AG20443 (cell line): Measurements from ENCODE around the gene DKC1.

ENCODE experiments used
- DNase-seq: peaks from one replicate; pipeline ENCODE4 v3.0.0; 2012; ENCODE audit warnings: low spot score, mixed read lengths

Gene DKC1

DNA sequence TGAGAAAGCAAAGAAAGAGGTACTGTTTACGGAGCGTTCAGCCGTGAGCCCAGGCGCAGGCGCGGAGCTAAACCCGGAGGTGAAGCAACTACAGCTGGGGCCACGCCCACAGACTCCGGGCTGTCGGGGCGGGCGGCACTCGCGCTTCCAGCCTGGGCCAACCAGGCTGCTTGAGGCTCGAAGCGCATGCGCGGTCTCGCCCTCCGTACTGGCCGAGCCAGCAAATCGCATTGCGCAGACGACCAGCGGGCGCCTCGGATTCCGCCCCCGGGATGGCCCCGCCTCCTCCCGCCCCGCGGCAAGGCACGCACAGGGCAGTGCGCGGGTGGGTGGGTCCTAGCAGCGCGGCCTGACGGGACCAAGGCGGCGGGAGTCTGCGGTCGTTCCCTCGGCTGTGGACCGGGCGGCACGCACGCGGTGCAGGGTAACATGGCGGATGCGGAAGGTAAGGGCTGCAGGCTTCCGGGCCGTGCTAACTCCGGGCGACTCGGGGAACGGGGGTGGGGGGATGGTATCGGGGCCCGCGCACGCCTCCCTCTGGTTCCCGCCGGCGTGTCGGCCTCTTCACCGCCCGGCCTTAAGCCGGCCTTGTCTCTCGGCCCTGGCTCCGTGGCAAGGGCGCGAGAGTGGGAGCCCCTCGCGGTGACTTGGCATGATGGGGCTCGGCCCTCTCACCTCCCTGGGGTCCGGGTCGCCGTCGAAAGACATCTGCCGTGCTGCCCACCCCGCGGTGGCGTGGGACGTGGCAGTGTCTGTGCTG, at the start of gene DKC1:
Gene DKC1, plus strand, starts transcription at position 328 of the 760 bp plus-strand sequence. Its CDS starts 102 bp downstream, at position 430.
- peak; percentile 95 for DNase-seq

GRCh38 chrX:154714925-154715324, 47.7 kb upstream of the DKC1 start:
- peak; percentile 52 for DNase-seq

DNA sequence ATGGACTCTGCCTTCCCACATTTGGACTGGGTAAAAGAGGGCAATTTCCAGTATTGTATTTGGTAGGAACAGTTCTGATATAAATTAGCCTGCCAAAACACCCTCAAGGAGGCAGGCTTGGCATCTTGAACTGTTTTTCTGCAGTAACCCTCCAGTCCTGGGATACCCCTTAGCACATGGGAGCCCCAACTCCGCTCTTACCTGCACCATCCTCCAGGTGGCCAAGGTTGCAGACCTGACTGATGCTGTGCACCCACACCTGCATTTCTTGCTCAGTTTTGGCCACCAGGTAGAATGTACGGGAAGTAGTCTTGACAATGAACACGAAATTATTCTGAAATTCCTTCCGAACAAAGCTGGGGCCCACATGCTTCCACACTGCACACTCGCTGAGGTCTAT, 46.8 kb upstream of the DKC1 start:
- no peak for DNase-seq

- DNase-seq = no peak
Observed at GRCh38 chrX:154717824-154718223, 44.8 kb upstream of the DKC1 start.

- DNase-seq = no peak
Observed at GRCh38 chrX:154718616-154719015, 44.0 kb upstream of the DKC1 start.

DNA sequence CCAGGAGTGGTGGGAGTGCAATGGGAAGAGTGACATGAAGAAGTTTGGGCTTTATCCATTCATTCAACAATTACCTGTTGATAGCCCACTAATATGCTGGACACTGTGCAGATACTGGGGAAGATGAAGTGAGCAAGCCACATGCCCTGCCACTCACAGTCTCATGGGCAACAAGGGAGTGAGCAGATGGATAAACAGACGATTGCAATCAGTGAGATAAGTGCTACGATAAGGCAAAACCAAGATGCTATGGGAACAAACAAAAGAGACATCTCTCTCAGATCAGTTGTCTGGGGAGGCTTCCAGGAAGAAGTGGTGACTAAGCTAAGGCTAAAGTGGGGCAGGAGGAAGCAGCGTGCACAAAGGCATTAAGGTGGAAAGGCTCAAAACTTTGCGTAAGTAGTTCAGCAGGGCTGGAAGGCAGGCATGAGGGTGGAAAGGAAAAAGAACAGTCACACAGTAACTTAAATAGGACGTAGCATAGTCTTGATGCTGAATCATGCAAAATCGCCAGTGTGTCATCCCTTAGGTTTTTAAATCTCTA, 43.5 kb upstream of the DKC1 start:
- DNase-seq = no peak

DNA sequence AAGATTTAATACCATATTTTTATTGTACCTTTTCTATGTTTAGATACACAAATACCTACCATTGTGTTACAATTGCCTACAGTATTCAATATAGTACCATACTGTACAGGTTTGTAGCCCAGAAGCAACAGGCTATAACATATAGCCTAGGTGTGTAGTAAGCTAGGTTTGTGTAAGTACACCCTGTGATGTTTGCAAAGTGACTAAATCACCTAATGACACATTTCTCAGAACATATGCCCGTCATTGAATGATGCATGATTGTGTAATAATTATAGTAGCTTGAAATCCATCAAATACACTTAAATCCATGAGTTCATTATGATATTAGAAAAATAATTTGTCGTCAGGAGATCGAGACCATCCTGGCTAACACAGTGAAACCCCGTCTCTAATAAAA, 42.6 kb upstream of the DKC1 start:
- no peak for DNase-seq

DNA sequence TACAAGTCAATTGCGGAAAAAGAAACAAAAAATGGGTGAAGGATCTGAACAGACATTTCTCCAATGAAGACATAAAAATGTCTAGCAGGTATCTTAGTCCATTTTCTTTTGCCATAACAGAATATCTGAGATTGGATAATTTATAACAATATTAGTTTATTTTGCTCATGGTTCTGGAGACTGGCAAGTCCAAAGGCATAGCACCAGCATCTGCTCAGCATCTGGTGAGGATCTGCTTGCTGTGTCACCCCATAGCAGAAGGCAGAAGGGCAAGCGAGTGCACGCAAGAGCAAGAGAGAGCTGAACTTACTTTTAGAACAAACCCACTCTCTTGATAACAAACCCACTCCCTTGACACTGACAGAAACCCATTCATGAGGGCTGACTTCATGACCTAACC, 41.5 kb upstream of the DKC1 start:
- no peak for DNase-seq

DNA sequence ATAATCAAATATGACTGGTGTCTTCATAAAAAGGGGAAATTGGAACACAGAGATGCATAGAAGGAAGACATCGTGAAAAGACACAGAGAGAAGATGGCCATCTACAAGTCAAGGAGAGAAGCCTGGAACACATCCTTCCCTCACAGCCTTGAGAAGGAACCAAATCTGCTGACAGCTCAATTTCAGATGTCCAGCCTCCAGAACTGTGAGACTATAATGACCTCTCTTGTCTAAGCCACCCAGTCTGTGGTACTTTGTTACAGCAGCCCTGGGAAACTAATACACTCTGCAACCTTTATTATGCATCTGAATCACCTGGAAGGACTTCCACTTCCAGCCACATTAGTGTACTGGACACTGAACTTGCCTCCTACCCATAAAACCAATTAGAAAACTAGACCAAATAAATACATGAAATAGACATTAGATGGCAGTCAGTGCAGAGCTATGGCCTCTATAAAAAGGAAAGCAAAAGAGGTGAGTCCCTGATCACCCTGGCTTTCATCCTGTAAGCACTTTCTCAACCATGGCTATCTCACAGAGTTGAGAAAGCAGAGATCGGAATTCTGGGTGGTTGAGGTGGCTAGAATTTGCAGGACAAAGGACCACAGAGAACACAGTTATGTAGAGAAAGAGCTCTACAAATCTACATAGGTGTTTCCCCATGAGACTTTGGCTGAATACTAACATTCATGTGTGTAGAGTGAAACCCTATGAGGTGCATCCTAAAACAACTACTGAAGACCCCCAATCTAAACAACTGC, 37.5 kb upstream of the DKC1 start:
- DNase-seq = no peak

- no peak for DNase-seq
Observed at GRCh38 chrX:154727418-154727817, 35.2 kb upstream of the DKC1 start.

GRCh38 chrX:154727871-154728270, 34.8 kb upstream of the DKC1 start:
- DNase-seq = peak; percentile 40

- DNase-seq = no peak
Observed at GRCh38 chrX:154728431-154729190, 34.1 kb upstream of the DKC1 start.

GRCh38 chrX:154729439-154729838, 33.2 kb upstream of the DKC1 start:
- DNase-seq = no peak

DNA sequence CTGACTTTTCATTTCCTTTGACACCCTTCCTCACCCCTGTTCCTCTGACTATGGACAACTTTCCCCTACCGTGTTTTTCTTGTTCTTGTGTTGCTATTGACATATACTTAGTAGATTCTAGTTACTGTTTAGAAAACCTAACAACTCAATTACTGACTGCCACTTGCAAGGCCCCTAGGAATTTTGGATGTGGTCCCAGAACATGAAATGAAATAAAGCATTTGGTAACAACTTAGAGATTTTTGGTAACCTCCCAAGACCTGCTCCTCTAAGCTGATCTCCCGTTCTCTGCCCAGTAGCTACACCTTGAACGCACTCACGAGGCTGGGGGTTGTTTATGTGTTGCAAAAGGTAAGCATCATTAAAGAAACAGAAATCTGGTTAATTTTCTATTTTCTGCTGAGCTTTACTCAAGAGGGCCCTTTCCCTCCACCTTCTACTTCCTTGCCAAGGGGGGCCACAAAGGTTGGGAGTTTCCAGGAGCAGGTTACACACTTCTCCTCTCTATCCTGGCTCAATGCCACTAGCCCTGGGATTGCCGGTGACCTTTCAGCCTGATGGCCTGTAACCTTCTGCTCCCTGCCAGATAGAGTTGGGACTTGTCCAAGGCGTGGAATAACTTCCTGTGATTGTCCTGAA, 32.3 kb upstream of the DKC1 start:
- DNase-seq = peak; percentile 35

DNA sequence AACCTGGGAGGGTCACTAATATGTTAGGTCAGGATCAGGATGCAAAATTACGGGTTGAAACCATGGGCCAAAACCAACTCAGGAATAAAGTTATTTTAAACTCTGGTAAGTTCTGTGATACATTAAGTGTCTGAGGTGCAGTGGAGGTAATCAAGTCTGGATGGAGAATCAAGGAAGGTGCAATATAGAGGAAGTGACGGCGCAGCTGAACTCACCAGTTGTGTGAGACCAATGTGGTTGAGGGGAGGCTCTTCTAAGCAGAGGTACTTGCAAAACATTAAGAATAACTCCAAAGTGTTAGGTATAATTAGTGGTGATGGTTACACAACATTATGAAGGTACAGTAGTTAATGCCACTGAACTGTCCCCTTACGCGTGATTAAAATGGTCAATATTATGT, 31.5 kb upstream of the DKC1 start:
- no peak for DNase-seq

- DNase-seq = no peak
Observed at GRCh38 chrX:154731881-154732280, 30.8 kb upstream of the DKC1 start.

DNA sequence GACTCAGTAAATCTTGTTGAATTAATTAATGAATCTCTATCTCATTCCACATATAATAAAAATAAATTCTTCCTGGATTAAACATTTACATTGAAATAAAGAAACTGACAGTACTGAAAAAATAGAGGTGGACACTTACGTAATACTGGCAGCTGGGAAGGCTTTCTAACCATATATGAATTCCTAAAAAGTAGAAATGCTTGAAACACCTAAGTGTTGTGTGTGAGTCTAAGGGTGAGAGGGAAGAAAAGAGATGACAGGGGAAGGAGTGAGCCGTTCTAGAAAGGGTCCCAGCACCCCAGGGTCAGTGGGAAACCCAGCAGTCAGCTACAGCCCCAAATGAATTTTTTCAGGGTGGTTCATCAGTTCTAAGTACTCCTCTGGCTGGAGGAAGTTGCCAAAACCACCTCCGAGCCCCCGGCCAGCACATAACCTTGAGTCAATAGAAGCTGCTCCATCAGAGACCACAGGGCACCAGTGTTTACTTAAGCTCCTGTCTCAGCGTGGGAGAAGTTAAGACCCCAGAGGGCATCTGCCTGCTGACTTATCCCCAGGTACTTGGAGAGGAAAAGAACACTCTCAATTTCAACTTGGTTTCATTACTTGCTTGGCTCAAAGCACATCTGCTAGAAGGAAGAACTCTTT, 30.1 kb upstream of the DKC1 start:
- DNase-seq = no peak

DNA sequence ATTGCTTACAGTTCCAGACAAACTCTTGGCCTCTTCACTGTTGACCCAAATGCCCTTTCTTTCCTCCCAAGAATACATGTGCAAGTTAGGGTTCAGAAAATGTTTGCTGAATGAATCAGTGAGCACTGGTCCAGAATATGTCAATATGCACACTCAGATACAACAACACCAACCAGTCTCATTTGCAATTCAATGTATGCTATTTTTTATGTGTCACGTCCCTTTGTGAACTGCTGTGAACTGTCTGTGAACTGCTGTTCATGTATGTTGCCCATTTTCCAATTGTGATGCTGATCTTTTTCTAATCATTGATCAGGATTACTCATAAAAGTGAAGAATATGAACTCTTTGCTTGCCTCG, 29.6 kb upstream of the DKC1 start:
- no peak for DNase-seq

DNA sequence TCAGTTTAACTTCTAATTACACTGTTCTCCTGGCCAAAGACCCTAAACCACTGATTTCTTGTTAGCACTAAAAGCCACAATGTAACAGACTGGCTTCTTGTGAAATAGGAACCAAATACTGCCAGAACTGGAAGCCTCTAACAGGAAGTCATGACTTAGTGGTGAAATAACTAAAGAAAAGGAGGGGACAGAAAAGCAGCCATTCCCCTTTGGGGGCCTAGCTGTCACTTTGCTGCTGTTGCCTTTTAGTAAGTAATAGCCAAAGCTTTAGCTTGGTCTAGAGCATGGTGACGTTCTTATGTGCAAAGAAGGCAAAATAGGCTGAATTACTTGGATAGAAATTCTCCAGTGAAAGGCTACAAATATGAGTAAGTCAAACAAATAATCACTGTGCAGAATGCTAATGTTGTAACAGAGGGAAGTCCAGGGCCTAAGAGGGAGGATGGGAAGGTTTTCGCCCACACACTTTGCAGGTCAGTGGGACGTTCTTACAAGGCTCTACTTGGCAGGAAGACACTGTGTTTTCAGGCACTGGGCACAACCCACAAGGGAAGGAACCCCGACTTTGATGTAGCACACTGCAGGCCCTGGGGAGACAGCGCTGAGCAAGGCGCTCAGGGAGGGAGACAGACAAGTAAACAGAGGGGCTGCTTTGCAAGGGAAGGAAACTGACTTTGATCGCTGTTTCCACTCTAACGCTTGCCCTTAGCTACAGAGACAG, 28.4 kb upstream of the DKC1 start:
- DNase-seq = no peak

DNA sequence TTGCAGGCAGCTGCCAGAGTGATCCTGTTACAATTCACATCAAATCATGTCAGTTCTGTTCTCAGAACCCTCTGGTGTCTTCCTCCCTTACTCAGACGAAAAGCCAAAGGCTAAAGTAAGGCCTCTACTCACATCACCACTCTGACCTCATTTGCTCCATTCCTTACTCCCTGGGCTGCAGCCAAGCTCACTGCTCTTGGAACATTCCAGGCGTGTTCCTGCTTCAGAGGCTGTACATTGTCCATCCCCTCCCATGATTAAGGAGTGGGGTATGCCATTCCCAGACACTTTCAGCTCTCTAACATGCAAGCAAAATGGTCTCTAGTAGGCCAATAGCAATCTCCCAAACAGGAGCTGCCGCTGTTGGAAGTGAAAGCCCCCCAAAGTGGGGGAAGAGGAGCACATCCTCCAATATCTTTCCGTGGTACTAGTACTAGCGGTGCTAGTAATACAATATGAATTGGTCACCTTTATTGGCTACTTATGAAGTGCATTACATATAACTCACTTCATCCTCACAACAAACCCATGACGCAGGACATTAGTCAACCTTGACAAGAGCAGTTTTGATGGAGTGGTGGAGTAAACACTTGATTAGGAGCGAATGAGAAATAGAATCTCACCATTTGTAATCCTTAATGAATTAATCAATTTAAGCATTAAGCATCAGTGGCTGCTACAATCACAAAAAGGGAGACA, 26.8 kb upstream of the DKC1 start:
- peak; percentile 58 for DNase-seq
